Measurements from ENCODE around the gene TSC22D1.

The TSC22D1 gene

GRCh38 chr13:44396701-44397580, 179.2 kb downstream of the TSC22D1 start:
- Histone ChIP-seq H3K9ac (ENCODE audit: low read length) (no peak overlapping the region), H3K9me3 (replicated peaks; ENCODE audit: insufficient read depth, low read length) (no peaks in the 10 kb centered on the region), H3F3A (ENCODE audit: insufficient read depth, low read length) (no peaks in the 10 kb centered on the region), H3K4me3 (ENCODE audit: low read length) (no peak overlapping the region), H3K27me3 (replicated peaks; ENCODE audit: insufficient read depth, low read length) (no peaks in the 10 kb centered on the region), H3K9me2 (replicated peaks; ENCODE audit: insufficient read depth, low read length) (no peaks in the 10 kb centered on the region), H2AFZ (ENCODE audit: low read length) (no peak overlapping the region), H4K20me1 (ENCODE audit: insufficient read depth, low read length) (no peaks in the 10 kb centered on the region), H3K4me2 (ENCODE audit: low read depth, low read length) (no peak overlapping the region), H3K79me2 (ENCODE audit: low read length) (no peaks in the 10 kb centered on the region), H3K36me3 (replicated peaks; ENCODE audit: insufficient read depth, low read length) (no peaks in the 10 kb centered on the region), H3K4me1 (ENCODE audit: low read length) (no peaks in the 10 kb centered on the region), H3K27ac (ENCODE audit: low read length) (no peak overlapping the region)
- TF ChIP-seq EZH2 (optimal IDR thresholded peaks at IDR 0.05; ENCODE audit: low read depth, low read length) (no peak), EZH2phosphoT487 (IDR thresholded peaks at IDR 0.05; ENCODE audit: low read length) (no peak)
- TF ChIP-seq, protein P1, sequence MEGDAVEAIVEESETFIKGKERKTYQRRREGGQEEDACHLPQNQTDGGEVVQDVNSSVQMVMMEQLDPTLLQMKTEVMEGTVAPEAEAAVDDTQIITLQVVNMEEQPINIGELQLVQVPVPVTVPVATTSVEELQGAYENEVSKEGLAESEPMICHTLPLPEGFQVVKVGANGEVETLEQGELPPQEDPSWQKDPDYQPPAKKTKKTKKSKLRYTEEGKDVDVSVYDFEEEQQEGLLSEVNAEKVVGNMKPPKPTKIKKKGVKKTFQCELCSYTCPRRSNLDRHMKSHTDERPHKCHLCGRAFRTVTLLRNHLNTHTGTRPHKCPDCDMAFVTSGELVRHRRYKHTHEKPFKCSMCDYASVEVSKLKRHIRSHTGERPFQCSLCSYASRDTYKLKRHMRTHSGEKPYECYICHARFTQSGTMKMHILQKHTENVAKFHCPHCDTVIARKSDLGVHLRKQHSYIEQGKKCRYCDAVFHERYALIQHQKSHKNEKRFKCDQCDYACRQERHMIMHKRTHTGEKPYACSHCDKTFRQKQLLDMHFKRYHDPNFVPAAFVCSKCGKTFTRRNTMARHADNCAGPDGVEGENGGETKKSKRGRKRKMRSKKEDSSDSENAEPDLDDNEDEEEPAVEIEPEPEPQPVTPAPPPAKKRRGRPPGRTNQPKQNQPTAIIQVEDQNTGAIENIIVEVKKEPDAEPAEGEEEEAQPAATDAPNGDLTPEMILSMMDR (IDR thresholded peaks at IDR 0.05; ENCODE audit: low read length): no peak
- no peak for DNase-seq

DNA sequence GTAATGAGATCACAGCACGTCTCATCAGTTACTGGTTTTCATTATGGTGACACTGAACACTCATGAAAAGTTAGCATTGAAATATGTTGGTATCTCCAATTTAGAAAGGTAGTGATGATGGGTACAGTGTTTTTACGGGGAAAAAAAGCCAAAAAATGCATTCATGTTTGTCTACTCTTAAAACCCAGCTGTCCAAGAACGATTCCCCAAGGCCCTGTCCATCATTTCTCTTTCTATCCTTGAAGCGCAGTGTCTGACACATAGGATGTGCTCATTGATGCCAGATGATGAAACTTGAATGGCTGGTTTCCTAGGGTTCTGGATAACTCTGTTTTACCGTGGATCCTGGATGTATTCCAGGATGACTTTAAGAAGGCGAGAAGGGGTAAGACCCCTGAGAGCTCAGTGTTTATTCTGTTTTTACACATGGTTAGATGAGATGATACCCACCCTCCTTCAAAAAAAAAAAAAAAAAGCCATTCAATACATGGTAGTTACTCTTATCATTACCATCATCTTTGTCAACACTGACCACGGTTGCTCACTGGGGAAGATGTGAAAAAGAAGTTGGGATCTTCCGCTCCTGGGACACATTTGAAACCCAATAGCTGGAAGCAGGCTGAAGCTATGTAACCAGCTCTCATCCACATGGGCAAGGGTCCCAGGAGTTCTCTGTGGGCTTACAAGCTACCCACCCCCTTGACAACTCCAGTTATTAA, 180.0 kb downstream of the TSC22D1 start:
- Histone ChIP-seq H3F3A (ENCODE audit: insufficient read depth, low read length) (no peaks in the 10 kb centered on the region), H4K20me1 (ENCODE audit: insufficient read depth, low read length) (no peaks in the 10 kb centered on the region), H3K79me2 (ENCODE audit: low read length) (no peaks in the 10 kb centered on the region), H3K9me2 (replicated peaks; ENCODE audit: insufficient read depth, low read length) (no peaks in the 10 kb centered on the region), H3K27ac (ENCODE audit: low read length) (no peak overlapping the region), H3K4me2 (ENCODE audit: low read depth, low read length) (no peak overlapping the region), H3K9me3 (replicated peaks; ENCODE audit: insufficient read depth, low read length) (no peaks in the 10 kb centered on the region), H3K4me3 (ENCODE audit: low read length) (no peak overlapping the region), H3K4me1 (ENCODE audit: low read length) (no peaks in the 10 kb centered on the region), H3K36me3 (replicated peaks; ENCODE audit: insufficient read depth, low read length) (no peaks in the 10 kb centered on the region), H3K27me3 (replicated peaks; ENCODE audit: insufficient read depth, low read length) (no peaks in the 10 kb centered on the region), H2AFZ (ENCODE audit: low read length) (no peak overlapping the region), H3K9ac (ENCODE audit: low read length) (no peak overlapping the region)
- TF ChIP-seq EZH2phosphoT487 (IDR thresholded peaks at IDR 0.05; ENCODE audit: low read length) (no peak), EZH2 (optimal IDR thresholded peaks at IDR 0.05; ENCODE audit: low read depth, low read length) (no peak)
- TF ChIP-seq, protein P1 (IDR thresholded peaks at IDR 0.05; ENCODE audit: low read length): no peak
- no peak for DNase-seq

- Histone ChIP-seq H3K9ac (ENCODE audit: low read length) (no peak overlapping the region), H3K79me2 (ENCODE audit: low read length) (no peaks in the 10 kb centered on the region)
Measured at GRCh38 chr13:44394658-44395057, 181.5 kb downstream of the TSC22D1 start.

More at GRCh38 chr13:44394658-44395057, 181.5 kb downstream of the TSC22D1 start:
- no peaks in the 10 kb centered on the region for H3K9me2 ChIP-seq (replicated peaks; ENCODE audit: insufficient read depth, low read length)
- no peak overlapping the region for H3K27ac ChIP-seq (ENCODE audit: low read length)
- DNase-seq: no peak
- H3F3A ChIP-seq (ENCODE audit: insufficient read depth, low read length): no peaks in the 10 kb centered on the region
- no peak overlapping the region for H3K4me3 ChIP-seq (ENCODE audit: low read length)
- no peak overlapping the region for H2AFZ ChIP-seq (ENCODE audit: low read length)
- no peaks in the 10 kb centered on the region for H3K36me3 ChIP-seq (replicated peaks; ENCODE audit: insufficient read depth, low read length)
- no peaks in the 10 kb centered on the region for H4K20me1 ChIP-seq (ENCODE audit: insufficient read depth, low read length)
- no peak overlapping the region for H3K4me2 ChIP-seq (ENCODE audit: low read depth, low read length)
- no peak for TF ChIP-seq EZH2 (optimal IDR thresholded peaks at IDR 0.05; ENCODE audit: low read depth, low read length)
- no peaks in the 10 kb centered on the region for H3K27me3 ChIP-seq (replicated peaks; ENCODE audit: insufficient read depth, low read length)
- no peaks in the 10 kb centered on the region for H3K9me3 ChIP-seq (replicated peaks; ENCODE audit: insufficient read depth, low read length)
- no peaks in the 10 kb centered on the region for H3K4me1 ChIP-seq (ENCODE audit: low read length)

Data from MM.1S (cell line).